Gastrocnemius medialis (tissue), 4 donors: ENCODE results near the gene DNAJB13.

ENCODE experiments used
- POLR2A ChIP-seq, 2 donors: fragments of 450-650 bp; IDR thresholded peaks; one replicate each; pipeline ENCODE4 v1.6.1; 2017; ENCODE audit warnings: antibody characterized with exemption in 2 of 2, mild to moderate bottlenecking in 2 of 2, moderate library complexity in 2 of 2
- TF ChIP-seq, protein P1 (sequence below), 5 experiments: fragments of 450-650 bp in 3 of 5; fragments of 200-600 bp in 2 of 5; sonication (generic) in 2 of 5; IDR thresholded peaks in 4 of 5; conservative IDR thresholded peaks in 1 of 5; 1 replicate in 4 of 5; 2 replicates in 1 of 5; pipeline ENCODE4 v1.5.1; 2016 to 2019; ENCODE audit warnings: antibody characterized with exemption in 5 of 5, mild to moderate bottlenecking in 3 of 5, moderate library complexity in 3 of 5

DNA sequence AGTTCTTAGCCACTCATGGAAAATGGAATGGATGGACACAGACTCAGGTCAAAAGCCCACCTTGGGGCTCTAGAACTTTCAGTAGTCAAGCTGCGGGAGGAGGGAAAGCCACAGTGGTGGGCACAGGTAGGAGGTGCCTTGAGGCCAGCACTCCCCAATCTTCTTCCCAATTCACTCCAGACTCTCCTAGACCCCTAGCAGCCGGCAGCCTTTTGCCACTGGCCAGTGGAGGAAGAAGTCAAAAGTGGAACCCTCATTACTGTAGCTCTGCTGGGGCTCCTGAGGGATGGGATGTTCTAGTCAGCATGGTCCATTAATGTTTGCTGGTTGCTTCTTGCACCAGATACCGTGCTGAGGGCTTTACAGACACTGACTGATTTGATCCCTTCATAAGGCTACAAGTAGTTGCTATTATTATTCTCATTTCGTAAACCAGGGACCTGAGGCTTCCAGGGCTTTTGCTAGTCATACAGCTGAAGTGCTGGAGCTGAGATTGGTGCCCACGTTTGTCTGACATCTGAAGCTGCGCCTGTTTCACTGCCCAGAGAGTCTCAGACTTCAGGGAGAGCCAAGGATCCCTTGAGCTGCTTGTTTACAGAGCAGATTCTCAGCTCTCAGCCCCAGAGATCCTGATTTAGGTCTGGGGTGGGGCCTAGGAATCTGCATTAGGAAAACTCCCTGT is 57.0 kb downstream of the DNAJB13 start:
- TF ChIP-seq, protein P1, sequence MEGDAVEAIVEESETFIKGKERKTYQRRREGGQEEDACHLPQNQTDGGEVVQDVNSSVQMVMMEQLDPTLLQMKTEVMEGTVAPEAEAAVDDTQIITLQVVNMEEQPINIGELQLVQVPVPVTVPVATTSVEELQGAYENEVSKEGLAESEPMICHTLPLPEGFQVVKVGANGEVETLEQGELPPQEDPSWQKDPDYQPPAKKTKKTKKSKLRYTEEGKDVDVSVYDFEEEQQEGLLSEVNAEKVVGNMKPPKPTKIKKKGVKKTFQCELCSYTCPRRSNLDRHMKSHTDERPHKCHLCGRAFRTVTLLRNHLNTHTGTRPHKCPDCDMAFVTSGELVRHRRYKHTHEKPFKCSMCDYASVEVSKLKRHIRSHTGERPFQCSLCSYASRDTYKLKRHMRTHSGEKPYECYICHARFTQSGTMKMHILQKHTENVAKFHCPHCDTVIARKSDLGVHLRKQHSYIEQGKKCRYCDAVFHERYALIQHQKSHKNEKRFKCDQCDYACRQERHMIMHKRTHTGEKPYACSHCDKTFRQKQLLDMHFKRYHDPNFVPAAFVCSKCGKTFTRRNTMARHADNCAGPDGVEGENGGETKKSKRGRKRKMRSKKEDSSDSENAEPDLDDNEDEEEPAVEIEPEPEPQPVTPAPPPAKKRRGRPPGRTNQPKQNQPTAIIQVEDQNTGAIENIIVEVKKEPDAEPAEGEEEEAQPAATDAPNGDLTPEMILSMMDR (IDR thresholded peaks at IDR 0.05 in 4 of 5, conservative IDR thresholded peaks at IDR 0.05 in 1 of 5): no peak
- TF ChIP-seq POLR2A (IDR thresholded peaks at IDR 0.05): peak; percentile 79 to 81
